Chondrocyte (in vitro differentiated cells): ENCODE measurements around the gene COLEC12. TPM values are rescaled to one million over a fixed set of nuclear protein-coding genes. Genes with fewer than 3 reads are reported as not detected.

Experiments used
- DNase-seq: peaks from one replicate; pipeline ENCODE4 v3.0.0; 2021; ENCODE audit warnings: mixed read lengths, low spot score
- H3K27ac Mint-ChIP-seq: one replicate; pipeline ENCODE4 v1.8.0; 2021; ENCODE audit warnings: mild to moderate bottlenecking, moderate library complexity, mixed read lengths; ENCODE audit not compliant: unreplicated experiment
- H3K27me3 Mint-ChIP-seq: 2 replicates; pipeline ENCODE4 v1.8.0; 2021; ENCODE audit warnings: low read depth, mixed read lengths
- H3K36me3 Mint-ChIP-seq: 2 replicates; pipeline ENCODE4 v1.8.0; 2021; ENCODE audit warnings: low read depth, mixed read lengths
- H3K4me1 Mint-ChIP-seq: 2 replicates; pipeline ENCODE4 v1.8.0; 2021; ENCODE audit warnings: low read depth, mild to moderate bottlenecking, mixed read lengths
- H3K4me3 Mint-ChIP-seq: one replicate; pipeline ENCODE4 v1.8.0; 2021; ENCODE audit warnings: mild to moderate bottlenecking, moderate library complexity, mixed read lengths; ENCODE audit not compliant: unreplicated experiment
- H3K9me3 Mint-ChIP-seq: 2 replicates; pipeline ENCODE4 v1.8.0; 2021; ENCODE audit warnings: low read depth, mixed read lengths
- total RNA-seq: library from RNA; stranded (reverse); gene quantifications from 3 replicates; pipeline ENCODE4 v1.2.1, GENCODE V29; 2021
- TF ChIP-seq, protein P1 (sequence below): fragments of 200-600 bp; sonication (generic); IDR thresholded peaks from 2 replicates; pipeline ENCODE4 v1.5.0; 2021; ENCODE audit warnings: antibody characterized with exemption, mild to moderate bottlenecking, moderate library complexity

Gene COLEC12
- total RNA-seq, 1 donor from 2014 or later = 2.1 TPM

DNA sequence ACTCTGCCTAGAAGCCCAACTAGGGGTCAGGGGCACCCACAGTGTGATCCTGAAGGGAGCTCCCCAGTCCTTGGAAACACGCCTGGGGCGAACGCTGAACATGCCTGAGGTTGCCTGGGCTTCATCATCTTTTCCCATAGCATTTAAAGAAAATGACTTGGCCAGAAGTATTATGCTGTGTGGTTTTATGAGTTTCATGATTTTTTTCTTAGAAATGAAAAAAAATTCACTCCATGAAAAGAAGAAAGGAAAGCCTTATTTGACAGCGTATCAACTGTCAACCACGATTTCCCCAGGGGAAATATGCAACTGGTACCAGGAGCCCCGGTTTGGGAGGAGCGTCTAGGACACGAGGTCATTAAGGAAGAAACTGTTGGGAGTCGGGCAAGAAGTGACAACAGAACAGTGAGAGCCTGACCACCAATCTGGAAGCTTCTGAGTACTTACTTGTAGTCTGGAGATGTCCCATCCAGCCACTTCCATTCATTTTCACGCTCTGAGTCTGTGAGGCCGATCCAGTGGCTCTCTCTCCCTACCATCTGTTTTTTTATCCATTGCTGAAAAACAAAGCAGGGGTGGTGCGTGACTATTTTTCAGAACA lies 169.2 kb downstream of the COLEC12 start:
- TF ChIP-seq, protein P1, sequence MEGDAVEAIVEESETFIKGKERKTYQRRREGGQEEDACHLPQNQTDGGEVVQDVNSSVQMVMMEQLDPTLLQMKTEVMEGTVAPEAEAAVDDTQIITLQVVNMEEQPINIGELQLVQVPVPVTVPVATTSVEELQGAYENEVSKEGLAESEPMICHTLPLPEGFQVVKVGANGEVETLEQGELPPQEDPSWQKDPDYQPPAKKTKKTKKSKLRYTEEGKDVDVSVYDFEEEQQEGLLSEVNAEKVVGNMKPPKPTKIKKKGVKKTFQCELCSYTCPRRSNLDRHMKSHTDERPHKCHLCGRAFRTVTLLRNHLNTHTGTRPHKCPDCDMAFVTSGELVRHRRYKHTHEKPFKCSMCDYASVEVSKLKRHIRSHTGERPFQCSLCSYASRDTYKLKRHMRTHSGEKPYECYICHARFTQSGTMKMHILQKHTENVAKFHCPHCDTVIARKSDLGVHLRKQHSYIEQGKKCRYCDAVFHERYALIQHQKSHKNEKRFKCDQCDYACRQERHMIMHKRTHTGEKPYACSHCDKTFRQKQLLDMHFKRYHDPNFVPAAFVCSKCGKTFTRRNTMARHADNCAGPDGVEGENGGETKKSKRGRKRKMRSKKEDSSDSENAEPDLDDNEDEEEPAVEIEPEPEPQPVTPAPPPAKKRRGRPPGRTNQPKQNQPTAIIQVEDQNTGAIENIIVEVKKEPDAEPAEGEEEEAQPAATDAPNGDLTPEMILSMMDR = no peak
- no peak overlapping the region for H3K4me3 Mint-ChIP-seq
- peaks cover 16% of the 10 kb centered on the region for H3K4me1 Mint-ChIP-seq
- no peaks in the 10 kb centered on the region for H3K9me3 Mint-ChIP-seq
- DNase-seq = no peak
- H3K27me3 Mint-ChIP-seq = peaks cover 2% of the 10 kb centered on the region
- H3K36me3 Mint-ChIP-seq = no peaks in the 10 kb centered on the region
- H3K27ac Mint-ChIP-seq = no peak overlapping the region

DNA sequence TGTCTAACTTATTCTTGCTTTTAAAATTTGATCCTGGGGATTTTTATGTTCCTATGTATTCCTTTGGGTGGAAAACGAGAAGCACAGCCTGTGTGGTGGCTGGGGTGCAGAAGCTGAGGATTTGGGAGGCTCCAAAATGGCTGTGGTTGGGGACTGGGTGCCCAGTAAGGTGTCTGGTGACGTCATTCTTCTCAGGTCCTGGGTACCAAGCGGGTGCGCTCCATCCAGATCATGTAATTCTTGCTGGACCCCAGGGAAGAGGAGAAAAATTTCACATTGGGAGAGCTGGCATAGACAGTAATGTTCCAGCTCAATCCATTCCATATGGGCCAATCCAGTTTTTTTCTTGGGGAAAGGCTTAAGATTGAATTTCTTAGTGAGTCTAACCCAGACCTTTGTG lies 171.6 kb downstream of the COLEC12 start:
- Mint-ChIP-seq H3K36me3 (no peaks in the 10 kb centered on the region), H3K27ac (no peak overlapping the region), H3K27me3 (peaks cover 2% of the 10 kb centered on the region), H3K4me1 (peaks cover 16% of the 10 kb centered on the region), H3K4me3 (no peak overlapping the region), H3K9me3 (no peaks in the 10 kb centered on the region)
- no peak for DNase-seq
- TF ChIP-seq, protein P1 = no peak

DNA sequence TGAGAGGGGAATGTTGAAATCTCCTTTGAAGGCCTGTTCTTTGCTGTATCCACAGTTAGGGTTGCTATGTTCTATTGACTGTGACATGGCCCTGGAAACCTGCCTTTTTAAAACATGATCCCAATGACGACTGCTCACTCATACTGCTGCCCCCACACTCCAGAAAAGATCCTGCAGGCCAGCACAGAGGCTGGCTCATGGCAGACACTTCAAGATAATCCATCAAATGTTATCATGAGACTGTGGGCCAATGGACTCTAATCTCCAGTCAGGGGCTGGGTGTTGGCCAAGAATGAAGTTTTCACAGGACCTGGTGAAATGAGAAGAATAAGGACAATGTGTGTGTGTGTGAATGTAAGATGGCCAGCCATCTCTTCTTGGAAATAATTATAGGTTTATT lies 173.7 kb downstream of the COLEC12 start:
- Mint-ChIP-seq H3K27ac (no peak overlapping the region), H3K36me3 (no peaks in the 10 kb centered on the region), H3K27me3 (peaks cover 2% of the 10 kb centered on the region), H3K4me3 (no peak overlapping the region), H3K4me1 (peaks cover 25% of the 10 kb centered on the region), H3K9me3 (no peaks in the 10 kb centered on the region)
- TF ChIP-seq, protein P1 = no peak
- DNase-seq = no peak

DNA sequence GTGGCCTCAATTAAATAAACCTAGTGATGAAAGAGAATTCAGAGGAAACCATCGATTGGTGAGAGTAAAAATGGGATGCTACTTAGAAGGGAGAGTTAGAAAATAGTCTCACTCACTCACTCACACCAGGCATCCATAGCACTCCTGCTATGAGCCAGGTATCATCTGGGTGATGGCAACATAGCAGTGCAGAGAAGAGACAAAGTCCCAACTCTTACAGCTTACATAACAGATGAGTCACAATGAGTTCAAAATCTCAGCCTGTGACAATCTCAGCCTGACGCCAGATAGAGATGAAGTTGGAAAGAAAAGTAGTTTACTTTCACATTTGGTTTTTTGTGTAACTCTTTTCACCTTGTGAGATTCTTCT lies 177.3 kb downstream of the COLEC12 start:
- Mint-ChIP-seq H3K9me3 (no peaks in the 10 kb centered on the region), H3K4me1 (peaks cover 41% of the 10 kb centered on the region), H3K4me3 (no peak overlapping the region), H3K27ac (no peak overlapping the region), H3K27me3 (no peaks in the 10 kb centered on the region), H3K36me3 (no peaks in the 10 kb centered on the region)
- TF ChIP-seq, protein P1 = no peak
- DNase-seq = no peak

DNA sequence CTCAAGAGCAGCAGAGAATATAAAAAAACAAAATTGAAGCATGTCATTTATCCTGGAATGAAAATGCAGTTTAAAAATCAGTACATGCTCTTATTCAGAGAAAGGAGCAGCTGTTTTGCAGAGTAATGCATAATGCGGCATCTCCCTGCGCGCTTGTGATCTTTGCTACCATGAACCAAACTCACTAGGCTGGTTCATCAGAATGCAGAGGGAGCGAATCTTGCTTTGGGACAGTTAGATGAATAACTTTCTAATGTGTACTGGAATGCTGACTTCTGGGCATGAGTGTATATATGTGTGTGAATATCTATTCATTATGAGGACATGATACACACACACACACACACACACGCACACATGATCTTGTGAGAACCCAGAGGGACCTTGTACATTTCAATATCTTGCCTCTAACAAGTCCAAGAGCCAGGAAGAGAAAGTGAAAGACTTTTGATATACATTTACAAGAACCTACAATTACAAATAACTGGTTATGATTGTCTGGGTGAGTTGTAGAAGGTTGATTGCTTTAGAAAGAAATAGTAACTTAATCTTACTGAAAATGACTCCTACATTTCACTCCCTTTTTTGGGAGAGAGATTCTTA lies 178.5 kb downstream of the COLEC12 start:
- no peak for DNase-seq
- H3K27me3 Mint-ChIP-seq = no peaks in the 10 kb centered on the region
- no peak overlapping the region for H3K27ac Mint-ChIP-seq
- TF ChIP-seq, protein P1 = no peak
- no peaks in the 10 kb centered on the region for H3K36me3 Mint-ChIP-seq
- H3K4me1 Mint-ChIP-seq = peaks cover 44% of the 10 kb centered on the region
- no peaks in the 10 kb centered on the region for H3K9me3 Mint-ChIP-seq
- no peak overlapping the region for H3K4me3 Mint-ChIP-seq
